GM12878 (cell line): ENCODE measurements around the gene PRM3. TPM values are rescaled to one million over a fixed set of nuclear protein-coding genes. Genes with fewer than 3 reads are reported as not detected.

ENCODE experiments used
- ATF7 ChIP-seq: fragments of 450-650 bp; IDR thresholded peaks from 2 replicates; pipeline ENCODE4 v1.6.1; 2016; ENCODE audit warnings: low read depth, mild to moderate bottlenecking
- BHLHE40 ChIP-seq, 2 experiments: fragments of 450-650 bp in 1 of 2; IDR thresholded peaks; 2 replicates each; pipeline ENCODE4 v1.6.1; 2011 to 2017; ENCODE audit warnings: low read depth in 2 of 2, borderline replicate concordance in 1 of 2, improper control_type of control experiment in 1 of 2, low read length in 1 of 2, mild to moderate bottlenecking in 1 of 2
- CBX5 ChIP-seq: sonication (generic); IDR thresholded peaks from 2 replicates; pipeline ENCODE4 v1.6.1; 2016; ENCODE audit warnings: low read depth, moderate library complexity, mild to moderate bottlenecking, inconsistent platforms
- GATAD2B ChIP-seq: fragments of 450-650 bp; conservative IDR thresholded peaks from 2 replicates; pipeline ENCODE4 v1.6.1; 2017; ENCODE audit warnings: low read depth, mild to moderate bottlenecking, moderate library complexity
- HDAC6 ChIP-seq: fragments of 200-600 bp; sonication (generic); IDR thresholded peaks from one replicate; pipeline ENCODE4 v1.8.0; 2017; ENCODE audit warnings: antibody characterized with exemption; ENCODE audit not compliant: unreplicated experiment
- IRF5 ChIP-seq: fragments of 450-650 bp; IDR thresholded peaks from 2 replicates; pipeline ENCODE4 v1.6.1; 2017; ENCODE audit warnings: borderline replicate concordance
- MEF2B ChIP-seq: fragments of 450-650 bp; IDR thresholded peaks from 2 replicates; pipeline ENCODE4 v1.6.1; 2018; ENCODE audit warnings: mild to moderate bottlenecking, moderate library complexity; ENCODE audit not compliant: partially characterized antibody, poor library complexity, severe bottlenecking
- MTA3 ChIP-seq: IDR thresholded peaks from 2 replicates; pipeline ENCODE4 v1.6.1; 2012; ENCODE audit warnings: low read length, inconsistent platforms, borderline replicate concordance
- MYB ChIP-seq: fragments of 150-350 bp; IDR thresholded peaks from 2 replicates; pipeline ENCODE4 v1.6.1; 2014; ENCODE audit warnings: mild to moderate bottlenecking, low read depth, low read length, borderline replicate concordance
- NRF1 ChIP-seq: conservative IDR thresholded peaks from 2 replicates; pipeline ENCODE4 v1.6.1; 2011; ENCODE audit warnings: mild to moderate bottlenecking, low read depth, low read length, improper control_type of control experiment
- SIX5 ChIP-seq: IDR thresholded peaks from 2 replicates; pipeline ENCODE4 v1.6.1; 2011; ENCODE audit warnings: mild to moderate bottlenecking, low read depth, low read length, moderate library complexity; ENCODE audit not compliant: severe bottlenecking
- SP1 ChIP-seq: IDR thresholded peaks from one replicate; pipeline ENCODE4 v1.6.1; 2011; ENCODE audit warnings: low read depth, low read length
- SRF ChIP-seq, 2 experiments: IDR thresholded peaks; 2 replicates each; pipeline ENCODE4 v1.6.1; 2011; ENCODE audit warnings: low read depth in 2 of 2, low read length in 2 of 2, mild to moderate bottlenecking in 1 of 2, moderate library complexity in 1 of 2
- STAT1 ChIP-seq: fragments of 450-650 bp; conservative IDR thresholded peaks from 2 replicates; pipeline ENCODE4 v1.6.1; 2014; ENCODE audit warnings: antibody characterized with exemption, mild to moderate bottlenecking
- SUZ12 ChIP-seq: fragments of 200-600 bp; sonication (generic); IDR thresholded peaks from one replicate; pipeline ENCODE4 v1.6.1; 2018; ENCODE audit warnings: antibody characterized with exemption, mild to moderate bottlenecking; ENCODE audit not compliant: unreplicated experiment
- TARDBP ChIP-seq: IDR thresholded peaks from 2 replicates; pipeline ENCODE4 v1.6.1; 2016; ENCODE audit warnings: borderline replicate concordance
- USF1 ChIP-seq: IDR thresholded peaks from 2 replicates; pipeline ENCODE4 v1.6.1; 2011; ENCODE audit warnings: borderline replicate concordance, low read depth, mild to moderate bottlenecking, moderate library complexity, mixed read lengths, low read length; ENCODE audit not compliant: insufficient read depth; ENCODE audit errors: extremely low read length
- YY1 ChIP-seq: IDR thresholded peaks from 2 replicates; pipeline ENCODE4 v1.6.1; 2011; ENCODE audit warnings: low read depth, mild to moderate bottlenecking, low read length
- polyA plus RNA-seq, 11 experiments: library from polyadenylated mRNA; depleted of rRNA in 4 of 11; unstranded in 6 of 11; stranded (reverse) in 5 of 11; fragments of >200 nt; fragmentation: Nextera tagmentation in 4 of 11; fragmentation: Illumina TruSeq in 1 of 11; extraction: Ambion mirVana in 4 of 11; extraction: Trizol in 1 of 11; gene quantifications; 1 replicate in 1 of 11; 2 replicates in 10 of 11; pipeline versions ENCODE4 v1.2.1 to v1.2.3, GENCODE V29; 2011 to 2016; ENCODE audit warnings: inconsistent platforms in 2 of 11, missing spikeins in 2 of 11, low read depth in 1 of 11
- total RNA-seq, 4 experiments: library from RNA; depleted of rRNA in 3 of 4; stranded (reverse); fragments of >200 nt in 3 of 4; fragmentation: Illumina TruSeq in 1 of 4; extraction: Trizol in 1 of 4; gene quantifications; 2 replicates each; pipeline versions ENCODE4 v1.2.1 to v1.2.3, GENCODE V29; 2013 to 2021
- TF ChIP-seq, protein P1 (sequence below): fragments of 150-350 bp; IDR thresholded peaks from 2 replicates; pipeline ENCODE4 v1.6.1; 2014; ENCODE audit warnings: mild to moderate bottlenecking, low read depth, low read length
- TF ChIP-seq, protein P2 (sequence below): fragments of 450-650 bp; IDR thresholded peaks from 2 replicates; pipeline ENCODE4 v1.6.1; 2017; ENCODE audit warnings: antibody characterized with exemption, mild to moderate bottlenecking, moderate library complexity
- TF ChIP-seq, protein P3 (sequence below): fragments of 450-650 bp; IDR thresholded peaks from 2 replicates; pipeline ENCODE4 v1.6.1; 2014; ENCODE audit warnings: mild to moderate bottlenecking

The PRM3 gene
- total and polyA plus RNA-seq, 10 of the 15 experiments (the other 5 are each of a cell fraction or from before 2014, with no cell fraction given) = not detected

DNA sequence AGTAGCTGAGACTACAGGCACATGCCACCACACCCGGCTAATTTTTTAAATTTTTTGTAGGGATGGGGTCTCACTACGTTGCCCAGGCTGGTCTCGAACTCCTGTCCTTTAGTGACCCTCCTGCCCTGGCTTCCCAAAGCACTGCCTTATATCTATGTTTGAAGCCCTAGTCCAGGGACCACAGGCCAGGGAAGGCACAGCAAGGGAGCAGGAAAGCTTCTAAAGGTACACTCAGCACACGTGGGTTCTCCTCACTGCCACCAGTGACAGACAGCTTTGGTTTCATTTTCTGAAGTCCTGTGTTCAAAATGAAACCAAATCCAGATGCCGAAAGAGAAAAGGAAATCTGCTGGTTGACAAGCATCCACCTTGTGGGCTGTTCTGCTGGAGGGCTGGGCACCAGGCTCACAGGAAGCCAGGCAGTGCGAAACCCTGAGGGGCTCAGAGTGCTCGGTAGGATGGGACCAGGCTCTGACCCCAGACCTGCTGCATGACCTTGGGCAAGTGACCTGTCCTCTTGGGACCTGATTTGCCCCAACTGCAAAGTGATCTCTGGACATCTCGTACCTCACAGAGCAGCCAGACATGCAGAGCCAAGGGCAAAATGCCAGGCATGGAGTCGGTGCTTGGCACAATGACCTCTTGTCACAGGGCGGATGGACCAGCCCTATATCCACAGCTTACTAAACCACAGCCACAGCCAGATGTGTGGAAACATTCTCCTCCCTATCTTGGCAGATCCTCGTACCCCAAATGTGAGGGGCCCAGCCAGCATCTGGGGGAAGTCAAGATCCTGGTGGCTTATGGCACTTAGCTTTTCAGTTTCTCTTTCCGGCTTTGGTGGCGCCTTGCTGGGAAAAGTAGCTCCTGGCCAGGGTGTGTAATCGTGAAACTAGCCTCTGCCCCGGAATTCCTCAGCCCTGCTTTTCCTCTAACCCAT, 14.6 kb downstream of the PRM3 start (continued):
- TF ChIP-seq USF1 (peak; percentile 31), NRF1 (no peak), HDAC6 (no peak), YY1 (0 out of 2 replicates have a peak, but pooled peaks have one; percentile 5), SRF (IDR thresholded peaks at IDR 0.05; ENCODE audit: low read depth in 2 of 2, low read length in 2 of 2) (no peak), TARDBP (no peak), MEF2B (no peak), GATAD2B (no peak), SIX5 (no peak), STAT1 (0 out of 2 replicates have a peak, but pooled peaks have one; percentile 37), MYB (no peak), SUZ12 (no peak), ATF7 (0 out of 2 replicates have a peak, but pooled peaks have one; percentile 31), MTA3 (no peak), SP1 (no peak), IRF5 (no peak), BHLHE40 (IDR thresholded peaks at IDR 0.05; ENCODE audit: borderline replicate concordance in 1 of 2, low read depth in 2 of 2, low read length in 1 of 2) (peak in 1 of 2 experiments; percentile 45; a peak in 1 of 4 replicates), CBX5 (no peak)
- TF ChIP-seq, protein P1, sequence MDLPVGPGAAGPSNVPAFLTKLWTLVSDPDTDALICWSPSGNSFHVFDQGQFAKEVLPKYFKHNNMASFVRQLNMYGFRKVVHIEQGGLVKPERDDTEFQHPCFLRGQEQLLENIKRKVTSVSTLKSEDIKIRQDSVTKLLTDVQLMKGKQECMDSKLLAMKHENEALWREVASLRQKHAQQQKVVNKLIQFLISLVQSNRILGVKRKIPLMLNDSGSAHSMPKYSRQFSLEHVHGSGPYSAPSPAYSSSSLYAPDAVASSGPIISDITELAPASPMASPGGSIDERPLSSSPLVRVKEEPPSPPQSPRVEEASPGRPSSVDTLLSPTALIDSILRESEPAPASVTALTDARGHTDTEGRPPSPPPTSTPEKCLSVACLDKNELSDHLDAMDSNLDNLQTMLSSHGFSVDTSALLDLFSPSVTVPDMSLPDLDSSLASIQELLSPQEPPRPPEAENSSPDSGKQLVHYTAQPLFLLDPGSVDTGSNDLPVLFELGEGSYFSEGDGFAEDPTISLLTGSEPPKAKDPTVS = no peak
- TF ChIP-seq, protein P2, sequence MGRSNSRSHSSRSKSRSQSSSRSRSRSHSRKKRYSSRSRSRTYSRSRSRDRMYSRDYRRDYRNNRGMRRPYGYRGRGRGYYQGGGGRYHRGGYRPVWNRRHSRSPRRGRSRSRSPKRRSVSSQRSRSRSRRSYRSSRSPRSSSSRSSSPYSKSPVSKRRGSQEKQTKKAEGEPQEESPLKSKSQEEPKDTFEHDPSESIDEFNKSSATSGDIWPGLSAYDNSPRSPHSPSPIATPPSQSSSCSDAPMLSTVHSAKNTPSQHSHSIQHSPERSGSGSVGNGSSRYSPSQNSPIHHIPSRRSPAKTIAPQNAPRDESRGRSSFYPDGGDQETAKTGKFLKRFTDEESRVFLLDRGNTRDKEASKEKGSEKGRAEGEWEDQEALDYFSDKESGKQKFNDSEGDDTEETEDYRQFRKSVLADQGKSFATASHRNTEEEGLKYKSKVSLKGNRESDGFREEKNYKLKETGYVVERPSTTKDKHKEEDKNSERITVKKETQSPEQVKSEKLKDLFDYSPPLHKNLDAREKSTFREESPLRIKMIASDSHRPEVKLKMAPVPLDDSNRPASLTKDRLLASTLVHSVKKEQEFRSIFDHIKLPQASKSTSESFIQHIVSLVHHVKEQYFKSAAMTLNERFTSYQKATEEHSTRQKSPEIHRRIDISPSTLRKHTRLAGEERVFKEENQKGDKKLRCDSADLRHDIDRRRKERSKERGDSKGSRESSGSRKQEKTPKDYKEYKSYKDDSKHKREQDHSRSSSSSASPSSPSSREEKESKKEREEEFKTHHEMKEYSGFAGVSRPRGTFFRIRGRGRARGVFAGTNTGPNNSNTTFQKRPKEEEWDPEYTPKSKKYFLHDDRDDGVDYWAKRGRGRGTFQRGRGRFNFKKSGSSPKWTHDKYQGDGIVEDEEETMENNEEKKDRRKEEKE = no peak
- TF ChIP-seq, protein P3, sequence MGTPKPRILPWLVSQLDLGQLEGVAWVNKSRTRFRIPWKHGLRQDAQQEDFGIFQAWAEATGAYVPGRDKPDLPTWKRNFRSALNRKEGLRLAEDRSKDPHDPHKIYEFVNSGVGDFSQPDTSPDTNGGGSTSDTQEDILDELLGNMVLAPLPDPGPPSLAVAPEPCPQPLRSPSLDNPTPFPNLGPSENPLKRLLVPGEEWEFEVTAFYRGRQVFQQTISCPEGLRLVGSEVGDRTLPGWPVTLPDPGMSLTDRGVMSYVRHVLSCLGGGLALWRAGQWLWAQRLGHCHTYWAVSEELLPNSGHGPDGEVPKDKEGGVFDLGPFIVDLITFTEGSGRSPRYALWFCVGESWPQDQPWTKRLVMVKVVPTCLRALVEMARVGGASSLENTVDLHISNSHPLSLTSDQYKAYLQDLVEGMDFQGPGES = no peak
